IPS-NIHi11 (cell line): ENCODE data around the gene JAM2.
"Not testable (repeated sequence)": the region's sequence is repeated elsewhere in the genome, so short reads cannot be mapped to it uniquely, and the experiment has no call there.

Source experiments
- DNase-seq: peaks from one replicate; pipeline ENCODE4 v3.0.0; 2012; ENCODE audit warnings: mixed read lengths, low spot score

The JAM2 gene, protein sequence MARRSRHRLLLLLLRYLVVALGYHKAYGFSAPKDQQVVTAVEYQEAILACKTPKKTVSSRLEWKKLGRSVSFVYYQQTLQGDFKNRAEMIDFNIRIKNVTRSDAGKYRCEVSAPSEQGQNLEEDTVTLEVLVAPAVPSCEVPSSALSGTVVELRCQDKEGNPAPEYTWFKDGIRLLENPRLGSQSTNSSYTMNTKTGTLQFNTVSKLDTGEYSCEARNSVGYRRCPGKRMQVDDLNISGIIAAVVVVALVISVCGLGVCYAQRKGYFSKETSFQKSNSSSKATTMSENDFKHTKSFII

GRCh38 chr21:25638660-25639550 lies at the start of gene JAM2:
JAM2 (plus strand) TSS chr21:25639258; CDS start chr21:25639822, 564 bp downstream.
- DNase-seq: peak; percentile 77

- no peak for DNase-seq
Measured at GRCh38 chr21:25589887-25590286, 49.2 kb upstream of the JAM2 start.

DNA sequence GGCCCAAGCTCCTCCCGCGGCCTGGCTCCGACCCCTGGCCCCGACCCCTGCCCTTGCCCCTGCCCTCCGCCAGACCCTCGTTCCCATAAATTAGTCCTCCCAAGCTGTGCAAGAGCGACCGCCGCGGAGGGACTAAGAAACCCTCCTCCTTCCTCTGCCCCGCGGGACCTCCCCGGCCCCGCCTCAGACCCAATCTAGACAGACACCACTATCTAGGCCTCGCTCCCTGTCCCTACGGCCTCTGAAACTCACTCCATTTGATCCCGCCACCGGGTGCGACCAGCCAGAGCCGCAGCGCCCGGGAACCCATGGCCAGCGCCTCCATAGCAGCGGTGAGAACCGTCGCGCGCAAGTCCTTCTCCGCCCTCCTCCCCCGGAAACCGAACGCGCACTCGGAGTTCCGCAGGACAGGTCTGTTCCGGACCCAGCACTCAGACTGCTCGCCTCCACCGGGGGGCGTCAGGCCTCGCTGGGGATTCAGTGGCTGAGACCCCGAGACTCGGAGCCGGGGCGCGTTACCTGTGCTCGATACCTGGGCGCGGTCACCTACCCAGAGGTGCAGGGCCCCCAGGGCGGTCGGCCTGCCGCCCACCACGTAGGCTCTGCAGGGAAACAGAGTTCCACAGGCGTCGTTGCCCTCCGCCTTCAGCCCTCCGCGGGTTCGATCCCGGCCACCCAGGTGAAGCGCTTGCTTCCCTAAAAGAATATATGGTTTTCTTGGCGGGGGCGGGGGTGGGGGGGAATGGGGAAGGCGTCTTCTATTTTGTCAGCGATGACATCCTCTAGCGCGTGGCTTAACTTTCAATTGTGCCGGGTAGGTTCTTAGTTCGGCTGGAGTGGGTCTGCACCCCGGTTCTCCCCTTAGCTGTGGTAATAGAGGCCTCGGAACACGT lies 31.7 kb upstream of the JAM2 start, which contains the start of gene MRPL39:
Gene MRPL39, minus strand, starts transcription at position 331 of the 893 bp plus-strand sequence. Its CDS starts 6 bp downstream, at position 325.
- peak; percentile 93 for DNase-seq

DNA sequence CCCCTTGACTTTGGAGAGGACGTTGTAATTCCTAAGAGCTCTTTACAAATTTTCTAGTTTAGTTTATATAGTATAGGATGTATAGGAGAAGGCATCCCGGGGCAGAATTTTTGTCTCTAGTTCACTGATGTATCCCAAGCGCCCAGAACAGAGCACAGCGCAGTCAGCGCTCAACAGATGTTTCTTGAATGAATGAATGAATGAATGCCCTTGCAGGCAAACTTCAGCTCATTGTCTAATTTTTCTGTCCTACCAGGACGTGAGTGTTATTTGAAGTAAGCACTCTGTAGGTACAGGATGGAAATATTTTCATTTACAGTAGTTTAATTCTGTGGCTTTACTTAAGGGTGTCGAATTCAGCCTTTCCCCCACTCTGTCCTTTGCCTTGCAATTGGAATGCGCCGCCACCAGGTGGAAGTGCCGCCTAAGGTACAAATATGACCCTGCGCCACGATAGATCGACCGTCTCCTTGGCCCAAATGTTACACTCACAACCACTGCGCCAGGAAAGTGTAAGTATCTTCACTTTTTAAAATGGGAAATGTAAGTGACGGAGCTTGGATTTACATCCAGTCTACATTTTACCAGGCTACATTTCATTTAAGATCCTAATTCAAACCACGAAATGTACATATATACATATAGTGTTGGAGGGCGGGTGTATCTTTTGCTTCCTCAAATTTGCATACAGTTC lies 30.9 kb upstream of the JAM2 start:
- peak; percentile 80 for DNase-seq

GRCh38 chr21:25614441-25614840 lies 24.6 kb upstream of the JAM2 start:
- no peak for DNase-seq

DNA sequence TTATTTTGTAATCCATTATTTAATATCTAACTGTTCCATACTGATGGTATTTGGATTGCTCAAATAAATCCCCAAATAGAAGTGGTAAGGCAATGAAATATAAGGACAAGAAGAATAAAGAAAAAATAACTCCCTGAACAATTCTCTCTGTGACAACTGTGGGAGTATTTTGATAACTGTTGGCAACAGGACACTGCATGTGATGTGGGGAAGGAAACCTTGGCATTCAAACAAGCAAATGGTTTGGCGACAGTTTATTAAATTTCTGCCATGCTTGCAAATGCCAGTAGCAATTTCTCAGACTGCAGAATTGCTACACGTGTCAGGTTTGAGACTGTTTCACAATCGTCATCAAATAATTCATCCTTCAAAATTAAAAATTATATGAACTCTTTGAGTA lies 23.2 kb upstream of the JAM2 start:
- DNase-seq: no peak

- no peak for DNase-seq
Measured at GRCh38 chr21:25619198-25619597, 19.9 kb upstream of the JAM2 start.

DNA sequence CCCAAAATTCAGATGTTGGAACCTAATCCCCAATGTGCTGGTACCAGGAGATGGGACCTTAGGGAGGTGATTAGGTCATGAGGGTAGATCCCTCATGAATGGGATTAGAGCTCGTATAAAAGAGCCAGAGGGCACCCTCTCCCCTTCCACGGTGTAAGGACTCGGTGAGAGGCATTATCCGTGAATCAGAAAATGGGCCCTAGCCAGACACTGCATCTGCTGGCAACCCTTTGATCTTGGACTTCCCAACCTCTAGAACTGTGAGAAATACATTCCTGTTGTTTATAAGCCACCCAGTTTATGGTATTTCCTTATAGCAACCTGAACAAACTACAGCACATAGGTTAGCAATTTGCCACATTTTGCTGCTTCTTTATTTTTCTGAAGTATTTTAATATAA lies 14.5 kb upstream of the JAM2 start:
- no peak for DNase-seq

DNA sequence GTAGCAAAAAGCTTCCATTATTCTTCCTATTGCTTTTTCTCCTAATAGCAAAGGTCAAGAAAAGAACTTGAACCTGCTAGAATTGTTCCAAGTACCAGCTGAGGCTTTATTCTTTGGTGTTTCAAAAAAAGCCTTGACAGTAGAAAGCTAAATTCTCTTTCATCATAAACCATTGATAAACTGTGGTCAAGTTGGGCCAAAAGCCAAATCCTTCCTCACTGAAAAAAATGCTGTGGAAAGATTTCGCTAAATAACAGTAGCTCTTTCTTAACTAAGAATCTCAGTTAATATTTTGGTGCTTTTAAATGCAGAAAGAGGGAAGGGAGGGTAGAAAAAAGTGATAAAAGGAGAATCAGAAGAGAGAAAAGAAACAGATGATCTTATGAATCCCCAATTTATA lies 14.0 kb upstream of the JAM2 start:
- no peak for DNase-seq

- not testable (repeated sequence) for DNase-seq
Measured at GRCh38 chr21:25625776-25626555, 13.1 kb upstream of the JAM2 start.

GRCh38 chr21:25626757-25627156 lies 12.3 kb upstream of the JAM2 start:
- DNase-seq: peak; percentile 13

DNA sequence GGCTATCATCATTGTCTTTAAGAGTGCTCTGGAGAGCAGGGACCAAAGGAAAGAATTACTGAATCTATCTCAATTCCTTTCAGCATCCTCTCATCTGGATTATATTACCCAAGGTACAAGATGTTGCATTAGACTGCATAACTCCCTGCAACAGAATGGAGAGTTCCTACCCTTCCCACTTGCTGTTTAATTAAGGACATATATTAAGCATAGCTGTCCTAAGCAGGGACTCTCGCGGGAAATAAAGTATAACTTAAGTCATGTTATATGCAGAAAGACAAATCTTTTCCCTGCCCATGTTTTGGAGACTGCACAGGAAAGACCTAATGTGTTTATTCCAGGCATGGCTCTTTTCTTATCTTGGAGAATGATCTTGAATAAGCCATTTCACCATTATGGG lies 6.8 kb upstream of the JAM2 start:
- no peak for DNase-seq

- no peak for DNase-seq
Measured at GRCh38 chr21:25635310-25635709, 3.7 kb upstream of the JAM2 start.

DNA sequence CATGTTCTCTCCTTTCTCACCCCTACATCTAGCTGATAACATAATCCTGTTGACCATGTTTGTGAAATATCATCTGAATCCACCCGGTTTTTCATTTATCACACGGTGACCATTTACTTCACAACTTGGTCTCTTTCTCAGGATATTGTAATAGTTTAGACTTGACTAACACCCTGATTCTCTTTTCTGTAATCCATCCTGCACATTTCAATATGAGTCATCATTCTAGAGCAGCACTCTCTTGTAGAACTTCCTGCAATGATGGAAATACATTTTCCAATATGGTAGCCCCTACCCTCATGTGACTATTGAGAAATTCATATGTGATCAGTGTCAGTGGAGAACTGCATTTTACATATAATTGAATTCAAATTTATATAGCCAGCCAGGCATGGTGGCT lies 2.3 kb upstream of the JAM2 start:
- no peak for DNase-seq

DNA sequence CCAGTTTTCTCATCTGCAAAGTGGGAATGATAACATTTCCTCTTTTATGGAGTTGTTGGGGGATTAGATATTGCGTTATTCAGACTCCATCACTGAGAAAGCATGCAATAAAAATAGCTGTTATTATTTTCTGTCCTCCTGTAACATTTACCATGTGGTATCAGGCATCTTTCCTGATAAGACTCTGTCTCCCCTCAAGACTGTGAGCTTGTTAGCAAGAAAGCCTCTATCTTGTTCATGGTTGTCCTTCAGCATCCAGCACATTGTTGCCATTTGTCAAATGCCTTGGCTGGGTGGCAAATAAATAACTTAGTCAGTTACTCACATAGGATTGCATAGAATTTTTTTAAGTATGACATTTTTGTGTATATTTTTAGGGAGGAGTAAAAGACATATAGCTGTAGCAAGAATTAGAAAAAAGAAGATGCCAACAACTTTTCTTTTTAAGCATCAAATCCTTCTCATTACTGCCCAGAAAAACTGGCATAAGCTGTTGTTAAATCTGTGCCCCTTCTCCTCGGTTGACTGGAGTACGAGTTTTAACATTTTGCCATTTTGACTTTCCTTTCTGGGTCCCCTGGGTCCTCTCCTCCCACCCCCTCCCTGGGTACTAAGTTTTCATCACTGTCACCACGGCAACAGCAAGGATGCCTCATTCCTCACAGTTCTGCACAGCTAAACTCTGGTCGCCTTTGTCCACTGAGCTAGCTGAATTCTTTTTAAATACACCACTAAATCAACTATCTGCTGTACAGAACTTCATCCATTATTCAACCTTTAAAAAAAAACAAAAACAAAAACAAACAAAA lies 1.0 kb upstream of the JAM2 start:
- DNase-seq: no peak

- DNase-seq: peak; percentile 84
Measured at GRCh38 chr21:25639551-25640201, 618 bp downstream of the JAM2 start.

GRCh38 chr21:25640202-25640942 lies 1.3 kb downstream of the JAM2 start:
- DNase-seq: peak; percentile 39

DNA sequence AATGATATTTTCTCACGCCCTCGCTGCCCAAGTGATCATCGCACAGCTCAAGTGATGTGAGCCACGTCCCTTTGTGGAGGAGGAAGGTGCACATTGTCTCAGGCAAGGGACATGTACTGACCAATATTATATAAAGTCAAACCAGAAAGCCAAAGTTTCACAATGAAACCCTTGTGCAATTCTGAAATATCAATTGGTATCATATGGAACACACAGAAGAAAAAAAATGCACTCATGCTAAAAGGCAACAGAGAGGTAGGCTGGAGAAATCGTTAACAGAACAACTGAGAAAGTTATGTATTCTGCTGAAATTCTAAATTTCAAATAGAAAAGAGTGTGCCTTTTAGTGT lies 1.9 kb downstream of the JAM2 start:
- DNase-seq: no peak

DNA sequence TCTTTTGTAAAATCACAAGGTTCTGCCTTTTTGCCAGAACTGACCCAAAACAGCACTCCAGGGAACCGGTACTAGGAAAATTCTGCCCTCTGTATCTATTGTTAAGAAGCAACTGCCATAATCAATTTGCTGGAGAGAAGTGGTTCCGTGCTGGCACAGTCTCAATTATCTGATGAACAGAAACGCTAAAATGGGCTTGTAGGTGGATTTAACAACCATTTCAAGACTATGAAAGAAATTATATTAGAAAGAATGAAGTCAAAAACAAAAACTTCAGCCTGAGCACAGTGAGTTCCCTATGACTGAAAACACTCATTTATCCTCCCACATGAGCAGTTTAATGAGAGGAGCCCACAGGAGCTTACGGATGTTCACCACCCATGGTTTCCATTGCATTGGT lies 4.4 kb downstream of the JAM2 start:
- no peak for DNase-seq
